Cardiac atrium fibroblast (primary cell): ENCODE data around the gene TNFRSF8. TPM values are rescaled to one million over a fixed set of nuclear protein-coding genes. Genes with fewer than 3 reads are reported as not detected.

Experiments used
- total RNA-seq: library from RNA; depleted of rRNA; stranded (reverse); fragments of >200 nt; gene quantifications from 2 replicates; pipeline ENCODE4 v1.2.3, GENCODE V29; 2015

Gene TNFRSF8
- total RNA-seq = 0.16 and 0.18 TPM in 2 replicates

GRCh38 chr1:12063141-12064072, at the start of gene TNFRSF8:
Gene TNFRSF8, plus strand, starts transcription at chr1:12063303. Its CDS starts 296 bp downstream, at chr1:12063599.

GRCh38 chr1:12166834-12167492, 103.9 kb downstream of the TNFRSF8 start, which contains the start of gene TNFRSF1B:
Gene TNFRSF1B, plus strand, starts transcription at chr1:12166991. Its CDS starts 101 bp downstream, at chr1:12167092.

Other genes with a start within 250 kb of the TNFRSF8 start
- not detected in 2 replicates for gene NPPA, start 215.5 kb upstream of the TNFRSF8 start, total RNA-seq
- gene NPPB, start 204.4 kb upstream of the TNFRSF8 start, total RNA-seq = 3.2 and 6.5 TPM in 2 replicates
- 77.4 and 93.0 TPM in 2 replicates for gene KIAA2013, start 136.9 kb upstream of the TNFRSF8 start, total RNA-seq
- 1,176 and 1,236 TPM in 2 replicates for gene PLOD1, start 128.6 kb upstream of the TNFRSF8 start, total RNA-seq
- gene MFN2, start 82.9 kb upstream of the TNFRSF8 start, total RNA-seq = 33.0 and 49.2 TPM in 2 replicates
- 25.1 and 30.1 TPM in 2 replicates for gene MIIP, start 43.8 kb upstream of the TNFRSF8 start, total RNA-seq
- 17.2 and 30.5 TPM in 2 replicates for gene TNFRSF1B, start 103.7 kb downstream of the TNFRSF8 start, total RNA-seq
- 19.4 and 22.7 TPM in 2 replicates for gene VPS13D, start 166.7 kb downstream of the TNFRSF8 start, total RNA-seq